ENCODE measurements around the gene MAGI2.

DNA sequence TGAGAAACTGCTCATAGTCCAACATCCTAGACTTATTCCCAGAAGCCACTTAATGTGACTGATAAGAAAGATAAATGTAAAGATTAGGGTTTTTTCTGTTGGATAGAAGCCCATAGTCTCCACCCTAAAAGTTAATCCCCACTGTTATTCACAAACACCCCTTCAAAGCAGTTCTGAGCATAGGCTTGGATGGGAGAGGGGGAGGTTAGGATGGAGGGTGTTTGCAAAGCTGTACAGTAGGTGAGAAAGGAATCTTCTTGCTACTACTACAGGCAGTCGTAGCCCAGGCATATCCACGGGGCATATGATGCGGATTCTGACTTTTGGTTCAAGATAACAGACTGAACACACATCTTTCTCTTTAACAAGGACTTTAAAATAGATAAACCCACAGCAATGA is 1119.0 kb downstream of the MAGI2 start:
- no peak for TF ChIP-seq POLR2A (IDR thresholded peaks at IDR 0.05)
- no peak for TF ChIP-seq POLR2AphosphoS5 (IDR thresholded peaks at IDR 0.05)

Data from suprapubic skin (tissue), 4 donors.